ENCODE results near the gene PRRX2. TPM values are rescaled to one million over a fixed set of nuclear protein-coding genes. Genes with fewer than 3 reads are reported as not detected.

Gene PRRX2
- total RNA-seq, 1 experiment from 2014 or later: 12.7 TPM

GRCh38 chr9:129647635-129648034 lies 17.8 kb upstream of the PRRX2 start:
- no peaks in the 10 kb centered on the region for H3K36me3 ChIP-seq (ENCODE audit: insufficient read depth, low read length, poor library complexity, severe bottlenecking)
- no peak overlapping the region for H3K4me3 ChIP-seq (ENCODE audit: low read depth, low read length, poor library complexity, severe bottlenecking)
- no peaks in the 10 kb centered on the region for H3K27me3 ChIP-seq (replicated peaks; ENCODE audit: insufficient read depth, low read depth, low read length, poor library complexity)
- H3K4me1 ChIP-seq (ENCODE audit: insufficient read depth, low read length, poor library complexity, severe bottlenecking): peaks cover 10% of the 10 kb centered on the region
- CTCF ChIA-PET: no interaction called here
- POLR2A ChIA-PET (ENCODE audit: low non-redundant PET): no interaction called here
- TF ChIP-seq CTCF (conservative IDR thresholded peaks at IDR 0.05; ENCODE audit: low read depth, low read length): no peak
- TF ChIP-seq EZH2 (IDR thresholded peaks at IDR 0.05; ENCODE audit: borderline replicate concordance, low read depth, low read length, poor library complexity, severe bottlenecking): no peak
- DNase-seq (ENCODE audit: low spot score): no peak
- no peaks in the 10 kb centered on the region for H3K9me3 ChIP-seq (ENCODE audit: low read depth, low read length, poor library complexity, severe bottlenecking)
- intact Hi-C loops (cut with micrococcal nuclease; ENCODE audit: unreplicated experiment): no loop called here
- BruUV-seq (replicated peaks): no TSS peak
- no peak overlapping the region for H3K27ac ChIP-seq (ENCODE audit: low read depth, low read length, poor library complexity, severe bottlenecking)

- Histone ChIP-seq H3K36me3 (ENCODE audit: insufficient read depth, low read length, poor library complexity, severe bottlenecking) (no peaks in the 10 kb centered on the region), H3K9me3 (ENCODE audit: low read depth, low read length, poor library complexity, severe bottlenecking) (no peaks in the 10 kb centered on the region), H3K27ac (ENCODE audit: low read depth, low read length, poor library complexity, severe bottlenecking) (no peak overlapping the region), H3K27me3 (replicated peaks; ENCODE audit: insufficient read depth, low read depth, low read length, poor library complexity) (no peaks in the 10 kb centered on the region), H3K4me3 (ENCODE audit: low read depth, low read length, poor library complexity, severe bottlenecking) (no peak overlapping the region), H3K4me1 (ENCODE audit: insufficient read depth, low read length, poor library complexity, severe bottlenecking) (peaks cover 10% of the 10 kb centered on the region)
- no peak for DNase-seq (ENCODE audit: low spot score)
- CTCF ChIA-PET: no interaction called here
- BruUV-seq (replicated peaks): no TSS peak
- TF ChIP-seq CTCF (conservative IDR thresholded peaks at IDR 0.05; ENCODE audit: low read depth, low read length) (no peak), EZH2 (IDR thresholded peaks at IDR 0.05; ENCODE audit: borderline replicate concordance, low read depth, low read length, poor library complexity, severe bottlenecking) (no peak)
- POLR2A ChIA-PET (ENCODE audit: low non-redundant PET): no interaction called here
- intact Hi-C loops (cut with micrococcal nuclease; ENCODE audit: unreplicated experiment): no loop called here
Observed at GRCh38 chr9:129648092-129648763, 17.2 kb upstream of the PRRX2 start.

- intact Hi-C loops (cut with micrococcal nuclease; ENCODE audit: unreplicated experiment): no loop called here
- no peak for DNase-seq (ENCODE audit: low spot score)
- BruUV-seq (replicated peaks): no TSS peak
Observed at GRCh38 chr9:129648764-129649115, 16.7 kb upstream of the PRRX2 start.

More at GRCh38 chr9:129648764-129649115, 16.7 kb upstream of the PRRX2 start:
- POLR2A ChIA-PET (ENCODE audit: low non-redundant PET): no interaction called here
- Histone ChIP-seq H3K4me3 (ENCODE audit: low read depth, low read length, poor library complexity, severe bottlenecking) (no peak overlapping the region), H3K4me1 (ENCODE audit: insufficient read depth, low read length, poor library complexity, severe bottlenecking) (peaks cover 14% of the 10 kb centered on the region), H3K36me3 (ENCODE audit: insufficient read depth, low read length, poor library complexity, severe bottlenecking) (no peaks in the 10 kb centered on the region), H3K9me3 (ENCODE audit: low read depth, low read length, poor library complexity, severe bottlenecking) (no peaks in the 10 kb centered on the region), H3K27me3 (replicated peaks; ENCODE audit: insufficient read depth, low read depth, low read length, poor library complexity) (no peaks in the 10 kb centered on the region), H3K27ac (ENCODE audit: low read depth, low read length, poor library complexity, severe bottlenecking) (no peak overlapping the region)
- CTCF ChIA-PET: no interaction called here
- TF ChIP-seq CTCF (conservative IDR thresholded peaks at IDR 0.05; ENCODE audit: low read depth, low read length) (no peak), EZH2 (IDR thresholded peaks at IDR 0.05; ENCODE audit: borderline replicate concordance, low read depth, low read length, poor library complexity, severe bottlenecking) (no peak)
